ENCODE measurements around the gene SLC41A1.
"Not testable (repeated sequence)": the region's sequence is repeated elsewhere in the genome, so short reads cannot be mapped to it uniquely, and the experiment has no call there.

Gene SLC41A1

DNA sequence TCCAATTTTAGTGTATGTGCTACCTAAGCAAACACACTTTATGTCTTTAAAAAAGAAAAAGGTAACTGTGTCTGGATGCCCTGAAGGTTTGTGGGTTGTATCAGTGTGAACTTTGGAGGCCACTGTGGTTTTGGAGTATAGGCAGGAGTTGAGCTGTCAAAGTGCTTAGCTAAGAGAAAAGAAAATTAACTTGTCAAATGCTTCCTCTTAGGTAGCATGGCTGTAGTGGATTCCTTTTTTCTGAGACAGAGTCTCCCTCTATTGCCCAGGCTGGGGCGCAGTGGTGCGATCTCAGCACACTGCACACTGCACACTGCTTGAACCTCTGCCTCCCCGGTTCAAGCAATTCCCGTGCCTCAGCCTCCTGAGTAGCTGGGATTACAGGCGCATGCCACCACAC, 11.2 kb upstream of the SLC41A1 start:
- in situ Hi-C loops (cut with MboI; ENCODE audit: low pct_unique_long_range_greater_than_20kb, low sequenced_read_pairs) = no loop called here
- peak; percentile 17 for DNase-seq

- DNase-seq; in situ Hi-C loops (cut with MboI; ENCODE audit: low pct_unique_long_range_greater_than_20kb, low sequenced_read_pairs): not testable (repeated sequence)
Measured at GRCh38 chr1:205823260-205823659, 10.3 kb upstream of the SLC41A1 start.

DNA sequence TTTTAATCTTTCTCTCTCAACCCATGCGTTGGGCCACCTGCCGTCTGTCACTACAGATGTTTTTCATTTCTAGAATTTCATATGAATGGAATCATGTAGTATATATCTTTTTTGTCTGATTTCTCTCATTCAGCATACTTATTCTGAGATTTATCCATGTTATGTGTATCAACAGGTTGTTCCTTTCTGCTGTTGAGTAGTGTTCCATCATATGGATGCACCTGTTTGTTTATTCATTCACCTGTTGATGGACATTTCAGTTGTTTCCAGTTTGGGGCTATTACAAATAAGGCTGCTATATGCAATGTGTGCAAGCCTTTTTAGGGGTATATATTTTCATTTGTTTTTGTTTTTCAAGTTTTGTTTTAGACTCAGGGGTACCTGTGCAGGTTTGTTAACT, 9.4 kb upstream of the SLC41A1 start:
- in situ Hi-C loops (cut with MboI; ENCODE audit: low pct_unique_long_range_greater_than_20kb, low sequenced_read_pairs) = no loop called here
- no peak for DNase-seq

- in situ Hi-C loops (cut with MboI; ENCODE audit: low pct_unique_long_range_greater_than_20kb, low sequenced_read_pairs) = no loop called here
- no peak for DNase-seq
Measured at GRCh38 chr1:205817988-205818387, 5.0 kb upstream of the SLC41A1 start.

- in situ Hi-C loops (cut with MboI; ENCODE audit: low pct_unique_long_range_greater_than_20kb, low sequenced_read_pairs) = no loop called here
- DNase-seq = no peak
Measured at GRCh38 chr1:205817364-205817763, 4.4 kb upstream of the SLC41A1 start.

DNA sequence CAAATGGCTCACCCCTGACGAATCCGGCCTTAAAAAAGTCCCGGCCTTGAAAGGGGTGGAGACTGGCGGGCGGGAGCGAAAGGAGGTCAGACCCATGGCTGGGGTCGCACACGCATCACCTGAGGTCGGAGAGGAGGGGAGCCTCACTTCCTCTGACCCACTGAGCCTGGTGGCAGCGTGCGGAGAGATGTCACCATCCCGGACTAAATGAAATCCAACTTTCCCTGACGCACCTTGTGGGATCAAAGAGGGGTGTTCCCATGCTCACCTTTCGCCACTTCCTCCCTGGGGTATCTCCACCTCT, 709 bp upstream of the SLC41A1 start:
- no peak for DNase-seq
- in situ Hi-C loops (cut with MboI; ENCODE audit: low pct_unique_long_range_greater_than_20kb, low sequenced_read_pairs) = no loop called here

DNA sequence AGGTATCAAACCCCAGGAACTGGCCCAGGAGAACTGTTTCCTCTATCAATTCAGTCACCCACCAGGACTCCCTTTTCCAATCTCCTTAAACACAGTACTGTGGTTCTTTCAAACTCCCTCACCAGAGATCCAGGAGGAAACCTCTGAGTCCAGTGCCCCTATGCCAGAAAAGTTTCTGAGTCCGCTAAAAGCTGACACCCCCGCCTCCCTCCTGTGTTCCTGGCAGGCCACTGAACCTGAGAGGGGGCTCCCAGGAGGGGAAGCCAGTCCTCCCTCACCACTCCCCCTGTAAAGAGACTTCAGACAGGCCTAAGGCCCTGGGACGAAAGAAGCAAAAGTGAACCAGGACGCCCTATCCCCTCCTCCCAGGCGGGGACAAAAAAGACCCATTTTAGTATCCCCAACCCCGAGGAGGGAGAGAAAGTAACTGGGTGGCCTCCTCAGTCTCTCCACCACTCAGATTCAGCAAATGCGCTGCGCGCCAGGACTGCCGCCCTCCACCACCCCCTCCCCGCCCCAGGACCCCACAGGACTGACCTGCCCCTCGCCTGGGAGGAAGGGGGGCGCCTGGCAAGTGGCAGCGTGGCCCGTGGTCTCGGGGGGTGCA, 624 bp downstream of the SLC41A1 start:
- in situ Hi-C loops (cut with MboI; ENCODE audit: low pct_unique_long_range_greater_than_20kb, low sequenced_read_pairs) = no loop called here
- peak; percentile 38 for DNase-seq

DNA sequence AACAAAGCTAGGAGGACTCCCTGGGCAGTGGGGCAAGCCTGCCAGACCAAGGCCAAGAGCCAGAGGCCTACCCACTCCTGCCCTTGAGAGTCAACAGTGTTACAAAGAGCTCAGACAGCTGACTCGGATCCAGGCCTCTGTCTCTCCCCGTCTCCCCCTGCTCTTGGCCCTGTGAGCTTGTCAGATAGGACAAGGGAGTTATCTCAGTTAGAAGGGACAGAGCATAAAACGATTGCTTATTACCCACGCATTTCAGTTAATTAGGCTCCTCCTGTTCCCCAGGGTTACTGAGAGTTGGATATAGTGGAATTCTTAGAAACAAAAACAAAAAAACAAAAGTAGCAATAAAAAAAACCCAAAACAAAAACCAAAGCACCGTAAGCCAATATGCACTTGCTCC, 1.3 kb downstream of the SLC41A1 start:
- in situ Hi-C loops (cut with MboI; ENCODE audit: low pct_unique_long_range_greater_than_20kb, low sequenced_read_pairs) = no loop called here
- DNase-seq = no peak

DNA sequence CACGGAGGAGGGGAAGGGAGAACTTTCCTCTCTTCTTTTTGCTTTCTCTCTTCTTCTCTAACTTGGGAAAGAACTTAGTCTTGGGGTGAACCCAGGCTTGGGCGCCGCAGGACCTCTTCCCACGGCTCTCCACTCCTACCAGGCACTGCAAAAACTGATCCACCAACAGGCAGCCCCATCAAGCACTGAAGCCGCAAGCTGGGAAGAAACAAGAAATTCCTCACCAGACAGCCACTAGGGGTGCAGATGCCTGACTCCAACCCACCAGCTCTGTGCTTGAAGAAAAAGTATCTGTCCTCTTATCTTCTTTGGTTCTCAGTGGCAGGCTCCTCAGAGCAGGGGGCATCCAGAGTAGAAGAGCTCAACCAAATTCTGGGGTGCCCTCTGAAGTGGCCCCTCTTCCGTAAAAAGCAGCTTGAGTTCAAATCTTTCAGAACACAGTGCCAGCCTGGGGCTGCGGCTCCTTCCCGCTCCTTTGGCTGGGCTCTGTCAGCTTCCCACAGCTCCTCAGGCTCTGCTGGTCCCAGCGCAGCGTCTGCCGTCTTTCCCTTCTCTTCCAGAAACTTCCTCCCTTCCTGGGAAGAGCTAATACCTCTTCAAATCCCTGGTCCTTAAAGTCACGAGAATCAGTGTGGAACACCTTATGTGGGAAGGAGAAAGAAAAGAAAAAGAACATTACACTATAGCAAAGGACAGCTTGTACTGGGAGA, 2.4 kb downstream of the SLC41A1 start:
- in situ Hi-C loops (cut with MboI; ENCODE audit: low pct_unique_long_range_greater_than_20kb, low sequenced_read_pairs) = no loop called here
- DNase-seq = peak; percentile 34

DNA sequence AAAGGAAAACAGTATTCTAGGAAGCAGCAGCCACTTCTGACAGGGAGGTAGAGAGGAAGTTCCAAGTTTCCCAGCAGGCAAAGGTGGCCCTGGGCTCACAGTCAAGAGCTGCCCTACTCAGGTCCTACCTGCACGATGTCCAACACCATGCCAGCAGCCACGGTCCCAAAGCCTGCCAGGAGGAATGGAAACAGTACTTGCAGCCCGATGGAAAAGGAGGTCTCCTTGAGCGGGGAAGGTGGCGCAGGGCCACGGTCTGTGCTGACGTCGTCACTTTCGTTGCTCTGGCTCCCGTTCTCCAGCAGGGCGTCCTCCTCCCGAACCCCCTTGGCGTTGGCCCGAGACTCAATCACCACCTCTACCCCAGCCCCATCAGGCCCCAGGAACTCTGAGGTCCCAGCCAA, 3.1 kb downstream of the SLC41A1 start:
- in situ Hi-C loops (cut with MboI; ENCODE audit: low pct_unique_long_range_greater_than_20kb, low sequenced_read_pairs) = no loop called here
- DNase-seq = no peak

DNA sequence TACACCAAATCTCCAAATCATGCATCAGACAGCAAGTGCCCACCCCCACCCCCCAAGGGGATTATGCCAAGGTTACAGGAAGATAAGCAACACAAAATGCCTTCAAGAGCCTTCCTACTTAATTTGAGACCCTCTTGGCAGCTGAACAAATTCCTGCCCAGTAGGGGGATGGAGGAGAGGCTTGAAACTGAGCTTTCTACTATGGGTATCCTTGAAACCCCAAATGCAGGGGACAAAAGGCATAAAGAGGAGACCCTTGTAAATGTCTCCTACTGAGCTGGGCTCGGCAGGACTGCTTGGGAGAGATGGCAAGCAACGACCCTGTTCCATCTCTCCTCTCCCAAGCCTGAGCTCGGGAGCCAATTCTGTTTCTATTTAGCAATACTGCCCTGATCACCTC, 3.5 kb downstream of the SLC41A1 start:
- no peak for DNase-seq
- in situ Hi-C loops (cut with MboI; ENCODE audit: low pct_unique_long_range_greater_than_20kb, low sequenced_read_pairs) = no loop called here

GRCh38 chr1:205805082-205805711, 7.8 kb downstream of the SLC41A1 start:
- peak; percentile 12 for DNase-seq

DNA sequence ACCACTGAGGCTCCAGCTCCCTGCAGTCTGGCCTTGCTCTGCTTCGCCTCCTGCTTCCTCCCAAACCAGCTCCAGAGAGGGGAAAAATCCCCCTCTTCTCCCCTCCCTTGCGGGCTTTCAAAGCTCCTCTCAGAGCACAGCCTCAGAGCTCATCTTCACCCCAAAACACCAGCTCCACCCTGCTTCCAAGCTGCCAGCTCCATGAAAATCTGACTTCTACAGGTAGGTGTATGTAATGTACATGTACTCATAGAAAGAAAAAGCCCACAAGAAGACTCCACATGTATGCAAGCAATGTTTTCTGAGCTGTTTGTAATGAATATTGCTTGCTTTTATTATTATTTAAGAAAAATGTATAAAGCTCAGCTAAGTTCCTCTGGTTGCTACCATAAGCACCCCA, 8.4 kb downstream of the SLC41A1 start:
- in situ Hi-C loops (cut with MboI; ENCODE audit: low pct_unique_long_range_greater_than_20kb, low sequenced_read_pairs) = no loop called here
- DNase-seq = no peak

More at GRCh38 chr1:205805082-205805711, 7.8 kb downstream of the SLC41A1 start:
- in situ Hi-C loops (cut with MboI; ENCODE audit: low pct_unique_long_range_greater_than_20kb, low sequenced_read_pairs) = no loop called here

GRCh38 chr1:205803986-205804385, 9.0 kb downstream of the SLC41A1 start:
- in situ Hi-C loops (cut with MboI; ENCODE audit: low pct_unique_long_range_greater_than_20kb, low sequenced_read_pairs) = no loop called here
- no peak for DNase-seq

DNA sequence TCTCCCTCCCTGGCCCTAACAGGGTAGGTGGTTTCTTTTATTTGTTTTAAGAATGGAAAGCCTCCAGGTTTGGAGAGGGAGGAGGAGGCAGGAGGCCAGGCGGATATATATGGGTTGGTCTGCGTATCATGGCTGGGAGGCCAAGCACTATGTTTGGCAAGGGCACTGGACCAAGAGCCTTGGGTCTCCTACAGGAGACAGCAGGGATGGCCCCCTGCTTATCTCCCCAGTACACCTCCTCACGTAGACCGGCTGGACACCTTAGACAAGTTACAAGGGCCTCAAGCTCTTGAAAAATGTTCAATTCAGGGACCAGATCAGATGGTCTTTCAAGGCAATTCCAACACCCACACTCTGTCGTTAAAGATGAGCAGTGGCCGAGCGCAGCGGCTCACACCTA, 10.9 kb downstream of the SLC41A1 start:
- no peak for DNase-seq
- in situ Hi-C loops (cut with MboI; ENCODE audit: low pct_unique_long_range_greater_than_20kb, low sequenced_read_pairs) = no loop called here

- in situ Hi-C loops (cut with MboI; ENCODE audit: low pct_unique_long_range_greater_than_20kb, low sequenced_read_pairs) = no loop called here
- DNase-seq = no peak
Measured at GRCh38 chr1:205800981-205801703, 11.9 kb downstream of the SLC41A1 start.

GRCh38 chr1:205800427-205800826, 12.6 kb downstream of the SLC41A1 start:
- in situ Hi-C loops (cut with MboI; ENCODE audit: low pct_unique_long_range_greater_than_20kb, low sequenced_read_pairs) = no loop called here

GRCh38 chr1:205798577-205798976, 14.4 kb downstream of the SLC41A1 start:
- in situ Hi-C loops (cut with MboI; ENCODE audit: low pct_unique_long_range_greater_than_20kb, low sequenced_read_pairs) = loop anchor here (25.0 kb wide), 2 partner anchors 164 to 339 kb away; no protein-coding TSS in a partner anchor

More at GRCh38 chr1:205800427-205800826, 12.6 kb downstream of the SLC41A1 start:
- no peak for DNase-seq

DNA sequence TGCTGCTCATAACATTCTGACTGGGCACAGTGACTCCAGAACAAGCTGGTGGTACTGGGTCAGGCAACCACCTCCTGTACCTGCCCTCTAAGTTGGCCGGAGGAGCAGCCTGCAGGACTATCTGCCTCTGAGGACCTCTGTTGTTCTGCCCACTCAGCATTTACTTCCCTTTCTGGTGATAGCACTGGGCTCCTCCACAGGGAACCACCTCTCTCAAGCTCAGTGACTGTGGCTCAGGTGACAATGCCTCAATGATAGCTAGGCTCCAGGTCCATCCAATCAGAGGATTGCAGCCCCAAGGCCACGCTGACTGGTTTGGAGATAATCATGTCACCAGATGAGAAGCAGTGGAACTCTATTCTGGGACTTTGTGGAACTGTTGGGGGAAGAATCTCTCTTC, 15.8 kb downstream of the SLC41A1 start:
- no peak for DNase-seq
- in situ Hi-C loops (cut with MboI; ENCODE audit: low pct_unique_long_range_greater_than_20kb, low sequenced_read_pairs) = loop anchor here (25.0 kb wide), 2 partner anchors 165 to 340 kb away; no protein-coding TSS in a partner anchor

More at GRCh38 chr1:205798577-205798976, 14.4 kb downstream of the SLC41A1 start:
- no peak for DNase-seq

All from KBM-7 (cell line).